Renal cortical epithelial cell (primary cell): ENCODE results near the gene SDK1. TPM values are rescaled to one million over a fixed set of nuclear protein-coding genes. Genes with fewer than 3 reads are reported as not detected.

Experiments
- DNase-seq: peaks from one replicate; pipeline ENCODE4 v3.0.0-alpha.2; 2011; ENCODE audit warnings: low read depth
- total RNA-seq: library from RNA; depleted of rRNA; stranded (reverse); fragments of >200 nt; gene quantifications from 2 replicates; pipeline ENCODE4 v1.2.3, GENCODE V29; 2014

The SDK1 gene
- total RNA-seq, 1 donor from 2014 or later = 30.9 TPM

GRCh38 chr7:4017081-4017480, 716.0 kb downstream of the SDK1 start:
- no peak for DNase-seq

GRCh38 chr7:4017785-4018184, 716.7 kb downstream of the SDK1 start:
- DNase-seq = no peak

GRCh38 chr7:4018601-4019316, 717.7 kb downstream of the SDK1 start:
- DNase-seq = no peak

- no peak for DNase-seq
Observed at GRCh38 chr7:4020086-4020485, 719.0 kb downstream of the SDK1 start.

- no peak for DNase-seq
Observed at GRCh38 chr7:4021413-4021812, 720.4 kb downstream of the SDK1 start.

- no peak for DNase-seq
Observed at GRCh38 chr7:4022265-4022664, 721.2 kb downstream of the SDK1 start.

GRCh38 chr7:4023502-4023901, 722.5 kb downstream of the SDK1 start:
- no peak for DNase-seq

GRCh38 chr7:4024133-4024532, 723.1 kb downstream of the SDK1 start:
- no peak for DNase-seq

- DNase-seq = no peak
Observed at GRCh38 chr7:4024806-4025205, 723.8 kb downstream of the SDK1 start.

- no peak for DNase-seq
Observed at GRCh38 chr7:4025210-4025609, 724.2 kb downstream of the SDK1 start.

- DNase-seq = no peak
Observed at GRCh38 chr7:4025694-4026615, 724.9 kb downstream of the SDK1 start.

- DNase-seq = no peak
Observed at GRCh38 chr7:4026941-4027486, 726.0 kb downstream of the SDK1 start.

- no peak for DNase-seq
Observed at GRCh38 chr7:4028221-4028620, 727.2 kb downstream of the SDK1 start.

- DNase-seq = no peak
Observed at GRCh38 chr7:4029941-4030340, 728.9 kb downstream of the SDK1 start.

GRCh38 chr7:4030346-4030950, 729.4 kb downstream of the SDK1 start:
- DNase-seq = no peak

- DNase-seq = no peak
Observed at GRCh38 chr7:4033996-4034395, 732.9 kb downstream of the SDK1 start.

- DNase-seq = no peak
Observed at GRCh38 chr7:4037308-4037707, 736.3 kb downstream of the SDK1 start.

- DNase-seq = no peak
Observed at GRCh38 chr7:4037877-4038276, 736.8 kb downstream of the SDK1 start.

- no peak for DNase-seq
Observed at GRCh38 chr7:4040109-4040928, 739.3 kb downstream of the SDK1 start.

- DNase-seq = peak; percentile 42
Observed at GRCh38 chr7:4042402-4043045, 741.5 kb downstream of the SDK1 start.

- no peak for DNase-seq
Observed at GRCh38 chr7:4043988-4044387, 742.9 kb downstream of the SDK1 start.
